Progenitor cell of endocrine pancreas (in vitro differentiated cells): ENCODE results near the gene UEVLD. TPM values are rescaled to one million over a fixed set of nuclear protein-coding genes. Genes with fewer than 3 reads are reported as not detected.

Experiments used
- DNase-seq: peaks from one replicate; pipeline ENCODE4 v3.0.0; 2021; ENCODE audit warnings: low spot score; ENCODE audit not compliant: unreplicated experiment
- H3K27ac Mint-ChIP-seq: 2 replicates; pipeline ENCODE4 v1.8.0; 2021; ENCODE audit warnings: mild to moderate bottlenecking, moderate library complexity, mixed read lengths
- H3K27me3 Mint-ChIP-seq: 2 replicates; pipeline ENCODE4 v1.8.0; 2021; ENCODE audit warnings: mixed read lengths
- H3K36me3 Mint-ChIP-seq: 2 replicates; pipeline ENCODE4 v1.8.0; 2022; ENCODE audit warnings: mixed read lengths; ENCODE audit not compliant: insufficient read depth
- H3K4me1 Mint-ChIP-seq: 2 replicates; pipeline ENCODE4 v1.8.0; 2021; ENCODE audit warnings: low read depth, mixed read lengths
- H3K4me3 Mint-ChIP-seq: 2 replicates; pipeline ENCODE4 v1.8.0; 2021; ENCODE audit warnings: low read depth, mild to moderate bottlenecking, moderate library complexity, mixed read lengths
- H3K9me3 Mint-ChIP-seq: 2 replicates; pipeline ENCODE4 v1.8.0; 2021; ENCODE audit warnings: low read depth, mixed read lengths
- total RNA-seq: library from RNA; stranded (reverse); gene quantifications from 2 replicates; pipeline ENCODE4 v1.2.1, GENCODE V29; 2021
- TF ChIP-seq, protein P1 (sequence below): fragments of 200-600 bp; sonication (generic); IDR thresholded peaks from one replicate; pipeline ENCODE4 v1.5.0; 2021; ENCODE audit warnings: antibody characterized with exemption, mild to moderate bottlenecking; ENCODE audit not compliant: unreplicated experiment

Gene UEVLD
- total RNA-seq, 1 donor from 2014 or later, result 14.5 TPM

DNA sequence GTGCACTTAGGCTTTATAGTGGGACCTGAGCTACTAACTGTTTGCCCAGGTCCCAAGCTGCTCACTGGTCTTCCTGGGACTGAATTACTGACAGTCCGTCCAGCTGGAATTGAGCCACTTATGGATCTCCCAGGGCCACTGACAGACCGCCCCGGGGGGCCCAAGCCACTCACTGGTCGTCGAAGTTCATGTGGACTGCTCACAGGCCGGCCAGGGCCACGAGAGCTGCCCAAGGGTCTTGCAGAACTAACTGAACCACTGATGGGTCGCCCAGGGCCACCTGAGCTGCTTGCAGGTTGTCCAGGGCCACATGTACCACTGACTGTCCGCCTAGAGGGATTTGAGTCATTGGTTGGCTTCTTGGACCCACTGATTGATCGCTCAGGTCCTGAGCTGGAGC, 26.1 kb upstream of the UEVLD start:
- Mint-ChIP-seq H3K4me1 (no peaks in the 10 kb centered on the region), H3K9me3 (no peaks in the 10 kb centered on the region), H3K27ac (no peak overlapping the region), H3K4me3 (no peak overlapping the region), H3K36me3 (peaks cover 8% of the 10 kb centered on the region), H3K27me3 (no peaks in the 10 kb centered on the region)
- no peak for DNase-seq
- TF ChIP-seq, protein P1, sequence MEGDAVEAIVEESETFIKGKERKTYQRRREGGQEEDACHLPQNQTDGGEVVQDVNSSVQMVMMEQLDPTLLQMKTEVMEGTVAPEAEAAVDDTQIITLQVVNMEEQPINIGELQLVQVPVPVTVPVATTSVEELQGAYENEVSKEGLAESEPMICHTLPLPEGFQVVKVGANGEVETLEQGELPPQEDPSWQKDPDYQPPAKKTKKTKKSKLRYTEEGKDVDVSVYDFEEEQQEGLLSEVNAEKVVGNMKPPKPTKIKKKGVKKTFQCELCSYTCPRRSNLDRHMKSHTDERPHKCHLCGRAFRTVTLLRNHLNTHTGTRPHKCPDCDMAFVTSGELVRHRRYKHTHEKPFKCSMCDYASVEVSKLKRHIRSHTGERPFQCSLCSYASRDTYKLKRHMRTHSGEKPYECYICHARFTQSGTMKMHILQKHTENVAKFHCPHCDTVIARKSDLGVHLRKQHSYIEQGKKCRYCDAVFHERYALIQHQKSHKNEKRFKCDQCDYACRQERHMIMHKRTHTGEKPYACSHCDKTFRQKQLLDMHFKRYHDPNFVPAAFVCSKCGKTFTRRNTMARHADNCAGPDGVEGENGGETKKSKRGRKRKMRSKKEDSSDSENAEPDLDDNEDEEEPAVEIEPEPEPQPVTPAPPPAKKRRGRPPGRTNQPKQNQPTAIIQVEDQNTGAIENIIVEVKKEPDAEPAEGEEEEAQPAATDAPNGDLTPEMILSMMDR, result no peak

DNA sequence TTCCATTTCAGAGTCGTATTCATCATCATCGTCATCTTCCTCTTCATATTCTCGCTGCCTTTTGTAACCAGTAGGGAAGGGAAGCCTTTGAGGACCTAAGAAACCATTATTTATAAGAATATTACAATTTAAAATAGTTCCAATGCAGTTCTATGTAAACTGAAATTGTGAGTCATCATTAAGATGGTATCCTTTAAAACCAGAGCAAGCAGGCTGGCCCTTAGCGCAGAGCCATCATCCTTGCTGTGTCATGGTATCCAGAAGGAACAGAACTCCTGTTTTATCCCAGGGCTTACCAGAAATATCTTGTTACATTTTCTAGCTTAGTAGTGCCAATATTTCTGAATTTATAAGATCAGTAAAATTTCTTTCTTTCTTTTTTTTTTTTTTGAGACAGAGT, 23.9 kb upstream of the UEVLD start:
- Mint-ChIP-seq H3K27me3 (no peaks in the 10 kb centered on the region), H3K36me3 (peaks cover 10% of the 10 kb centered on the region), H3K27ac (no peak overlapping the region), H3K9me3 (no peaks in the 10 kb centered on the region), H3K4me1 (no peaks in the 10 kb centered on the region), H3K4me3 (no peak overlapping the region)
- DNase-seq, result no peak
- TF ChIP-seq, protein P1, result no peak

DNA sequence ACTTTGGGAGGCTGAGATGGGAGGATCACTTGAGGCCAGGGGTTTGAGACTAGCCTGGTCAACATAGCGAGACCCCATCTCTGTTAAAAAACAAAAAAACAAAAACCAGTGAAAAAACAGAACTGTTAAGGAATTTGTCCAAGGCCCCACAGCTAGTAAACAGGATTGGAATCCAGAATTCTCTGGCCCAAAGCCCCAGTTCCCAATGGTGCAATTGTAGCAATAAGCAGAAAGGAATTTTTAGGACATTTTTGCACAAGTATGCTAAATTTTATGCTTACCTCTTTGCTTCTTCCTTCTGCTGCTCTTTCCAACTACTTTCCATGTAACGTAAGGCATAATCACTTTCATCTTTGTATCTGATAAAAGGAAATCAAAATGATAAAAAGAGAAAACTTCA, 22.7 kb upstream of the UEVLD start:
- H3K36me3 Mint-ChIP-seq, result peaks cover 10% of the 10 kb centered on the region
- DNase-seq, result no peak
- no peaks in the 10 kb centered on the region for H3K27me3 Mint-ChIP-seq
- no peak overlapping the region for H3K27ac Mint-ChIP-seq
- TF ChIP-seq, protein P1, result no peak
- H3K4me1 Mint-ChIP-seq, result no peaks in the 10 kb centered on the region
- H3K4me3 Mint-ChIP-seq, result no peak overlapping the region
- no peaks in the 10 kb centered on the region for H3K9me3 Mint-ChIP-seq

DNA sequence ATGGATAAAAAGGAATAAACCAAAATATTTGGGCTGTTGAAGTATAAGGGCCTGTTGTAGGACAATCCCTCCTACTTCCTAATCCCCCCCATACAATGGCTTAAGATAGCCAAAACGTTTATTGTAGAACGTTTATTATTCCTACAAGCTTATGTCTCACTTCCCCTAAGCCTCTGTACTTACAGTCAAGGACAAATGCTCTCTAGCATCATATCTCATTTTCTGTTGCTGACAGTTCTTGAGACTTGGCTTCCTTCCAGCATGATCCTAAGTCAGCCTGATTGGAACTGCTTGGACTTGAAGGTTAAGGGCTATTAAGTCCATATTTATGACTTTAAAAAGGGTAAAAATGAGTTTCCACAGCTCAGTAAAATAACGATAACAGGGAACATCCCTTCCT, 19.8 kb upstream of the UEVLD start:
- H3K27ac Mint-ChIP-seq, result no peak overlapping the region
- no peaks in the 10 kb centered on the region for H3K4me1 Mint-ChIP-seq
- TF ChIP-seq, protein P1, result no peak
- no peak for DNase-seq
- peaks cover 5% of the 10 kb centered on the region for H3K36me3 Mint-ChIP-seq
- no peaks in the 10 kb centered on the region for H3K27me3 Mint-ChIP-seq
- no peak overlapping the region for H3K4me3 Mint-ChIP-seq
- no peaks in the 10 kb centered on the region for H3K9me3 Mint-ChIP-seq

DNA sequence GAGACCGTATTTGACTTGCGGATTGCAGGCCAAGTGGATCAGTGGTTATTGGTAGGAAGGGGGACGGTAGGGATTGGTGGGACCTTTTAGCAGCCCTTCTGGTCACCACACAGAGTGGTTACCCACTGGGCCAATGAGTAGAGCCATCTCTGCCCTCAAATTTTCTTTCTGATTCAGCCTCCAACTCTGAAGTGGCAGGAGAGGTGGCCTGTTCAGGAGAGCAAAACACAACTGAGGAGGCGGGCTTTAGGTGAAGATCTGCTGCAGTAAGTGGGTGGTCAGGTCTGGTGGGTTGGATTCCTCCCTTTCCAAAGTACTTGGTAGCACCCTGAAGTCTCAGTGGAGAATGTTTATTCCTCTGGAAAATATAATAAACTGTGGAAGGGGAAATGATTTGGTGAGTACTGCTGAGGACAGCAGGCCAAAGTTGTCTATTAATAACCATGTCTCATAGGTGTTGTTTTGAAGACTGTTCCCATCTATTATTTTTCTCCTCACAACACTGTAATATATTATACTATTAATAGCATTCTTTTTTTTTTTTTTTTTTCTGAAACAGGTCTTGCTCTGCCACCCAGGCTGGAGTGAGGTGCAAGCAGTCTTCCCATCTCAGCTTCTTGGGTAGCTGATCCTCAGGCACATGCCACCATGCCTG, 12.5 kb upstream of the UEVLD start:
- TF ChIP-seq, protein P1, result no peak
- Mint-ChIP-seq H3K27me3 (no peaks in the 10 kb centered on the region), H3K27ac (no peak overlapping the region), H3K4me1 (peaks cover 5% of the 10 kb centered on the region), H3K36me3 (peaks cover 5% of the 10 kb centered on the region), H3K4me3 (no peak overlapping the region), H3K9me3 (no peaks in the 10 kb centered on the region)
- no peak for DNase-seq
